ENCODE results near the gene DNAH8. TPM values are rescaled to one million over a fixed set of nuclear protein-coding genes. Genes with fewer than 3 reads are reported as not detected.
A peak's percentile ranks its signal among the peaks of the same experiment; 100 is the strongest.

DNAH8 gene
- total RNA-seq, 1 experiment from 2014 or later = 0.15 TPM

DNA sequence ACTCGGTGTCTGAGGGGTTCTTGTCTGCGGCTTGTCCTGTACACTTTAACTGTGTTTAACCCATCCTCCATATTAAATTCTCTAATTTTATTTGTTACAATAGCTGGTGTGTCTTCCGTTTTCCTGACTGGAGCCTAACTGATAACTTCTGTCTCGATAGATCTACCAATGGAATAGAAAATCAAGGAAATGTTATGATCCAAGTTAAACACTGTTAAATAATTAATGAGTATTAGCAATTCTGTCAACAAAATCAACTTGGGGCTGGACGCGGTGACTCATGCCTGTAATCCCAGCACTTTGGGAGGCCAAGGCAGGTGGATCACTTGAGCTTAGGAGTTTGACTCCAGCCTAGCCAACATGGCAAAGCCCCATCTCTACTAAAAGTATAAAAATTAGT, 81.7 kb downstream of the DNAH8 start:
- Histone ChIP-seq H3K36me3 (ENCODE audit: low read depth, low read length) (no peaks in the 10 kb centered on the region), H3K9ac (ENCODE audit: low read length) (peak overlapping the region; percentile 60), H2AFZ (ENCODE audit: low read length) (0 out of 2 replicates have a peak overlapping the region, but pooled peaks have one; percentile 51), H3K4me1 (ENCODE audit: insufficient read depth, low read length) (peaks cover 71% of the 10 kb centered on the region), H3K27ac (ENCODE audit: low read length) (peak overlapping the region; percentile 89), H3K4me3 (ENCODE audit: low read length) (peak overlapping the region; percentile 58), H3K9me3 (ENCODE audit: low read length) (no peaks in the 10 kb centered on the region), H3F3A (ENCODE audit: low read length, unreplicated experiment) (no peaks in the 10 kb centered on the region), H4K20me1 (ENCODE audit: low read length) (no peaks in the 10 kb centered on the region), H3K9me2 (replicated peaks; ENCODE audit: low read length) (no peaks in the 10 kb centered on the region), H3K4me2 (ENCODE audit: low read length) (peak overlapping the region; percentile 82), H3K79me2 (ENCODE audit: low read length) (no peaks in the 10 kb centered on the region), H3K27me3 (ENCODE audit: low read length) (no peaks in the 10 kb centered on the region)
- ChIA-PET POLR2A (ENCODE audit: unreplicated experiment) (no interaction called here), CTCF (interaction anchor here (1.2 to 1.4 kb wide), 2 partner anchors 17 to 136 kb away, joined by 3 to 6 read pairs; no protein-coding TSS in a partner anchor)
- DNase-seq (peak; percentile 73), ATAC-seq (peak; percentile 55)
- BruUV-seq (replicated peaks) = no TSS peak
- intact Hi-C loops (cut with micrococcal nuclease) = loop anchor here (1.0 to 5.0 kb wide), 2 partner anchors 16 to 45 kb away; no protein-coding TSS in a partner anchor
- TF ChIP-seq, protein P1, sequence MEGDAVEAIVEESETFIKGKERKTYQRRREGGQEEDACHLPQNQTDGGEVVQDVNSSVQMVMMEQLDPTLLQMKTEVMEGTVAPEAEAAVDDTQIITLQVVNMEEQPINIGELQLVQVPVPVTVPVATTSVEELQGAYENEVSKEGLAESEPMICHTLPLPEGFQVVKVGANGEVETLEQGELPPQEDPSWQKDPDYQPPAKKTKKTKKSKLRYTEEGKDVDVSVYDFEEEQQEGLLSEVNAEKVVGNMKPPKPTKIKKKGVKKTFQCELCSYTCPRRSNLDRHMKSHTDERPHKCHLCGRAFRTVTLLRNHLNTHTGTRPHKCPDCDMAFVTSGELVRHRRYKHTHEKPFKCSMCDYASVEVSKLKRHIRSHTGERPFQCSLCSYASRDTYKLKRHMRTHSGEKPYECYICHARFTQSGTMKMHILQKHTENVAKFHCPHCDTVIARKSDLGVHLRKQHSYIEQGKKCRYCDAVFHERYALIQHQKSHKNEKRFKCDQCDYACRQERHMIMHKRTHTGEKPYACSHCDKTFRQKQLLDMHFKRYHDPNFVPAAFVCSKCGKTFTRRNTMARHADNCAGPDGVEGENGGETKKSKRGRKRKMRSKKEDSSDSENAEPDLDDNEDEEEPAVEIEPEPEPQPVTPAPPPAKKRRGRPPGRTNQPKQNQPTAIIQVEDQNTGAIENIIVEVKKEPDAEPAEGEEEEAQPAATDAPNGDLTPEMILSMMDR (conservative IDR thresholded peaks at IDR 0.05; ENCODE audit: low read depth, low read length) = no peak
- no peak for TF ChIP-seq EZH2phosphoT487 (IDR thresholded peaks at IDR 0.05; ENCODE audit: borderline replicate concordance, low read length)
- no peak for TF ChIP-seq EZH2 (IDR thresholded peaks at IDR 0.05; ENCODE audit: low read length, unreplicated experiment)

DNA sequence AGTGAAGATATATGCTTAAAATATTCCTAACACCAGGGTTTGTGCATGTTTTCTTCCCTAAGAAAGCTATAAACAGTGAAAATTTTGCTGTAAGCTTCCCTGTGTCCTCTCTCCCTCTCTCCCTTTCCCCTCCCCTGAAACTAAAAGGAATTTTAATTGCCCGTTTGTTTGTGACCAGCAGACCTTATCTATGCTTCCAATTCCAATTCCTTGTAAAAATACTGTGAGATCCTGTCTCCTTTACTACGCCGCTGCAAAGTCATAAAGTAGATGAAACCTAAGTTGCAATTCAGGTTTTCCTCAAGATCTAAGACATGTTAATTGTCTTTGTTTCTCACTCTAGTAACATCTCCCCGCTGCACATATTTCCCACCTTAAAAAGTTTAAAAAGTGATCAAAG, 82.3 kb downstream of the DNAH8 start:
- Histone ChIP-seq H3K27me3 (ENCODE audit: low read length) (no peaks in the 10 kb centered on the region), H3K4me3 (ENCODE audit: low read length) (peak overlapping the region; percentile 58; the same call in 1 of the 2 replicates), H3K4me2 (ENCODE audit: low read length) (peak overlapping the region; percentile 82), H3K9ac (ENCODE audit: low read length) (peak overlapping the region; percentile 60), H3K4me1 (ENCODE audit: insufficient read depth, low read length) (peaks cover 67% of the 10 kb centered on the region), H3F3A (ENCODE audit: low read length, unreplicated experiment) (no peaks in the 10 kb centered on the region), H3K9me2 (replicated peaks; ENCODE audit: low read length) (no peaks in the 10 kb centered on the region), H3K27ac (ENCODE audit: low read length) (peak overlapping the region; percentile 89), H4K20me1 (ENCODE audit: low read length) (no peaks in the 10 kb centered on the region), H2AFZ (ENCODE audit: low read length) (0 out of 2 replicates have a peak overlapping the region, but pooled peaks have one; percentile 8), H3K36me3 (ENCODE audit: low read depth, low read length) (no peaks in the 10 kb centered on the region), H3K79me2 (ENCODE audit: low read length) (no peaks in the 10 kb centered on the region), H3K9me3 (ENCODE audit: low read length) (no peaks in the 10 kb centered on the region)
- CTCF ChIA-PET = interaction anchor here (0.7 to 1.2 kb wide), 2 partner anchors 83 to 136 kb away, joined by 3 to 5 read pairs; no protein-coding TSS in a partner anchor
- TF ChIP-seq EZH2 (IDR thresholded peaks at IDR 0.05; ENCODE audit: low read length, unreplicated experiment) (no peak), EZH2phosphoT487 (IDR thresholded peaks at IDR 0.05; ENCODE audit: borderline replicate concordance, low read length) (no peak)
- TF ChIP-seq, protein P1 (conservative IDR thresholded peaks at IDR 0.05; ENCODE audit: low read depth, low read length) = no peak
- DNase-seq = peak; percentile 71
- peak; percentile 18 for ATAC-seq
- BruUV-seq (replicated peaks) = no TSS peak
- POLR2A ChIA-PET (ENCODE audit: unreplicated experiment) = no interaction called here
- intact Hi-C loops (cut with micrococcal nuclease) = loop anchor here (1.0 to 5.0 kb wide), 2 partner anchors 16 to 45 kb away; no protein-coding TSS in a partner anchor
